ENCODE measurements around the gene PPP1R3D.
"Not testable (repeated sequence)": the region's sequence is repeated elsewhere in the genome, so short reads cannot be mapped to it uniquely, and the experiment has no call there.

Gene PPP1R3D

DNA sequence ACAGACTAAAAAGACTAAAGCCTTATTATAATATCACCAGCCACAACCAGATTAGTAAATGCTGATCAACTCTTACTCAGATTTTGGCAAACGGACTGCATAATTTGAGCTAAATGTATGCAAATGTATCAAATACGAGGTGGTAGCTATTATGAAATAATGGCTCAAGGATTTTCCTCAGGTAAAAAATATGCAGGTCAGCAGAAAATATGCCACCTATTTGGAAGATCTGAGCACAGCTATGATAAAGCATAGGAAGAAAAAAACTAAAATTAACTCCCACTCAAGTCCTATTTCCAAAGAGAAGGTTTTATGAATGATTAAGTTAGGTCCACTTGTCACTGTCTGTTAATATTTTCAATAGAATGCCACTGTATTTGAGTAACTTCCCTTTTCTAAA lies 29.1 kb downstream of the PPP1R3D start:
- DNase-seq, result no peak

DNA sequence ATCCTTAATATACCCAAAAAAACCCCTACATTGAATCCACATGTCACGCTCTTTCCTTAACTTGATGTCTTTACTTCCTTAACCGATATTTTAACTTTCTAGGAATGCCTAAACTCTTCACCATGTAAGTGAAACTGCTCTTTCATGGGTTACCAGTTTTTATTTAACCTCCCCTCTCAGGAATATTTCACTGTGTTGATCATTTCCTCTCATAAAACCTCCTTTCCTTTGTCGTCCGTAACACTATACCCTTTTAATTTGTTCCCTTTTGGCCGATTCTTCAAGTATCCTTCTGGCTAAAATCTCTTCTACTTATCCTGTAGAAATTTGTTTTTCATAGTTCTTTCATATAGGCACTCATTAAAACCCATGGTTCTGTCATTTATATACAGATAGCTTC lies 31.2 kb downstream of the PPP1R3D start:
- DNase-seq, result no peak

DNA sequence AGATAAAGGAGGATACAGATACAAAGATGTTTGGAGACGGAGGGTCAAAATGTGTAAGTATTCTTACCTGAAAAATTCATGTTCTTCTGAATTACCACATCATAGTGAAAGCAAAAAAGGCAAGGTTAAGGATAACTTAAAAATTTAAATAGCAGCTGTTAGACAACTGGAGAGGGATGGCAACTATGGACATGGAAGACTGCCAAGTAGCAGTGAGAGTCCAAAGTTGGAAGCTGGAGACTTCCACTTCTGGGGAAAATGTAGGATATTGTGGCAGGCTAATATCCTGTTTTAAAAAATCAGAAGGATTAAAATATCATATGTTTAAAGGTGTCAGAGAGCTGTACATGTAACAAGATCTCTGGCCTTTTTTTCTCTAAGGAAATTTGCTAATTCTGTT lies 36.5 kb downstream of the PPP1R3D start:
- DNase-seq, result no peak

DNA sequence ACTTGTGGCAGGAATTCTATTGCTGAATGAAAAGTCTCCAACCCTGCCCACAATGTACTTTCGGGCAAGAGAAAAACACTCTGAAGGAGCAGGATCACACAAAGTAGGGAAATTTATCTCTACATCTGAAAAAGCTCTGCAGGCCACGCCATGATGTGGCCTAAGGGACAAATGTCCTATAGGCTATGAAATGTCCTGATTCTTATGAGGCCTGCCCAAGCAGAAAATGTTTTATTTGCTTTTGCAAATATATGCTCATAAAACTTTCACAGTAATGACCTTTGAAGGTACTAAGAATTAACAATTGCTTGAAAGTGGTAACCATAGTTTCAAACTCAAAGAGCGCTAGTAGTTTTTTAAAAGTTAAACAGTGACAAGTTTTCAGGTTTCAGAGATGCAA lies 37.6 kb downstream of the PPP1R3D start:
- no peak for DNase-seq

DNA sequence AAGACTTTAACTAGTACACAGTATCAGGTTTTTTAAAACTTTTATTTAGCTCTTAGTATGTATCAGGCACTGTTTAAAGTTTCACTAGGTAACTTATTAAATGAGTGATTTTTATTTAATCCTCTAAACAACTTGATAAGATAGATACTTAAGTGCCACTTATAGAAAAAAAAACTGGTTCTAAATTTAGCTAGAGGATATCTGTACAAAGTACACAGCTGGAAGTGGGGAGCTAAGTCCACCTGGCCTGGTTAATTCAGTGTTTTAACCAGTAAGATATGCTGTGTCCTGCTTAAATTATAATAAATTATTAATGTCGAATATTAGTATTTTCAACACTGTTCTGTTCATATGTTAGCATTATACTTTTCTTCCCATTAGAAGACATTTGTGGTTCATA lies 44.2 kb downstream of the PPP1R3D start:
- DNase-seq, result no peak

DNA sequence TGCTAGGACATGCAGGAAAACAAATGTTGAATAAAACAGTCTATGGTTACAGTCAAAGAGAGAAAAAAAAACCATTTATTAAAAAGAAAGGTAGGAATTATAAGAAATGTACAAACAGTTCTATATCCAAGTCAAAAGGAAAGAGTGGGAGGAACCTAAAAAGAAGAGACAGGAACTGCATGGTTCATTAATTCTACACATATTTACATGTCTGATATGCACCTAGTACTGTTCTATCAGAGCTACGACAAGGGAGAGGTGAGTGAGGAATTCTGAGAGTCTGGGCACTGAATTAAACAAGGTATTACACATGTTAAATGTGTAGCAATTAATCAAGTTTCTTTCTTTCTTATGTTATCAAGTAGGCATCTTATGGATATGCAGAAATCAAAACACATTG lies 48.5 kb downstream of the PPP1R3D start:
- DNase-seq, result no peak

DNA sequence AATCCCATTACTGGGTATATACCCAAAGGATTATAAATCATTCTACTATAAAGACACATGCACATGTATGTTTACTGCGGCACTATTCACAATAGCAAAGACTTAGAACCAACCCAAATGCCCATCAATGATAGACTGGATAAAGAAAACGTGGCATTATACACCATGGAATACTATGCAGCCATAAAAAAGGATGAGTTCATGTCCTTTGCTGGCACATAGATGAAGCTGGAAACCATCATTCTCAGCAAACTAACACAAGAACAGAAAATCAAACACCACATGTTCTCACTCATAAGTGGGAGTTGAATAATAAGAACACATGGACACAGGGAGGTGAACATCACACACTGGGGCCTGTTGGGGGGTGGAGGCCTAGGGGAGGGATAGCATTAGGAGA lies 50.1 kb downstream of the PPP1R3D start:
- DNase-seq, result not testable (repeated sequence)

DNA sequence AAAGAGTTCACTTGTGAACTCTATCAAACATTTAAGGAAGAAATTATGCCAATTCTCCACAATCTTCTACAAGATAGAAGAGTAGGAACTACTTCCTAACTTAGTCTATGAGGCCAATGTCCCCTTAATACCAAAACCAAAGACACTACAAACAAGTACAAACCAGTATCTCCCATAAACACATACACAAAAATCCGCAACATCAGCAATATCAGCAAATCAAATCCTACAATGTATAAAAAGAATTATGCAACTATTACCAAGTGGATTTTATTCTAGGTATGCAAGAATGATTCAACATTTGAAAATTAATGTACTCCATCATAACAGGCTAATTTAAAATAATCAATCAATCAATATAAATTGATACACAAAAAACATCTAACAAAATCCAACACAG lies 52.1 kb downstream of the PPP1R3D start:
- no peak for DNase-seq

Measured in NCI-H2171 (cell line).